H1 (cell line): Measurements from ENCODE around the gene LRPPRC. TPM values are rescaled to one million over a fixed set of nuclear protein-coding genes. Genes with fewer than 3 reads are reported as not detected.

Source experiments
- CHD1 ChIP-seq: IDR thresholded peaks from 2 replicates; pipeline ENCODE4 v1.6.1; 2012; ENCODE audit warnings: low read depth, low read length, improper control_type of control experiment
- CHD2 ChIP-seq: IDR thresholded peaks from 2 replicates; pipeline ENCODE4 v1.6.1; 2012; ENCODE audit warnings: low read length, improper control_type of control experiment
- EGR1 ChIP-seq: IDR thresholded peaks from 2 replicates; pipeline ENCODE4 v1.6.1; 2011; ENCODE audit warnings: low read depth, low read length, borderline replicate concordance
- HDAC2 ChIP-seq, 2 experiments: fragments of 300-600 bp in 1 of 2; sonication (generic) in 1 of 2; IDR thresholded peaks; 2 replicates each; pipeline ENCODE4 v1.6.1; 2011 to 2012; ENCODE audit warnings: low read depth in 2 of 2, low read length in 2 of 2, mild to moderate bottlenecking in 2 of 2, moderate library complexity in 2 of 2, borderline replicate concordance in 1 of 2, inconsistent platforms in 1 of 2
- HDAC6 ChIP-seq: IDR thresholded peaks from one replicate; pipeline ENCODE4 v1.7.1; 2012; ENCODE audit warnings: low read depth, mild to moderate bottlenecking, inconsistent platforms, low read length, moderate library complexity
- POLR2A ChIP-seq, 2 experiments: IDR thresholded peaks; 1 replicate in 1 of 2; 2 replicates in 1 of 2; pipeline ENCODE4 v1.6.1; 2011; ENCODE audit warnings: low read depth in 2 of 2, low read length in 2 of 2, mild to moderate bottlenecking in 2 of 2; ENCODE audit errors: control extremely low read depth in 1 of 2
- POLR2AphosphoS5 ChIP-seq: IDR thresholded peaks from 2 replicates; pipeline ENCODE4 v1.6.1; 2011; ENCODE audit warnings: low read depth, low read length
- TCF12 ChIP-seq: IDR thresholded peaks from 2 replicates; pipeline ENCODE4 v1.6.1; 2011; ENCODE audit warnings: low read depth, mild to moderate bottlenecking, low read length
- polyA plus RNA-seq, 7 experiments: library from polyadenylated mRNA; depleted of rRNA in 3 of 7; stranded (reverse) in 5 of 7; unstranded in 2 of 7; fragments of >200 nt in 5 of 7; fragments of 200-250 nt in 2 of 7; gene quantifications; 1 replicate in 5 of 7; 2 replicates in 1 of 7; 4 replicates in 1 of 7; pipeline versions ENCODE4 v1.2.1 to v1.2.3, GENCODE V29; 2011 to 2013; ENCODE audit warnings: missing spikeins in 2 of 7, mixed read lengths in 2 of 7
- total RNA-seq: library from RNA; stranded (reverse); fragmentation: NEBNext Ultra II Directional; extraction: Animal tissue kit (Norgen Biotek cat#: 25700); gene quantifications from 2 replicates; pipeline ENCODE4 v1.2.1, GENCODE V29; 2021
- TF ChIP-seq, protein P1 (sequence below): fragments of 300-600 bp; sonication (generic); IDR thresholded peaks from 2 replicates; pipeline ENCODE4 v1.7.1; 2012; ENCODE audit warnings: low read length, moderate library complexity, mild to moderate bottlenecking, inconsistent platforms; ENCODE audit not compliant: insufficient replicate concordance

Gene LRPPRC
- total and polyA plus RNA-seq, 2 of the 8 experiments (the other 6 are each of a cell fraction or from before 2014, with no cell fraction given), result 43.4 to 167 TPM

GRCh38 chr2:43977677-43978375, 18.0 kb downstream of the LRPPRC start (continued):
- TF ChIP-seq, protein P1, sequence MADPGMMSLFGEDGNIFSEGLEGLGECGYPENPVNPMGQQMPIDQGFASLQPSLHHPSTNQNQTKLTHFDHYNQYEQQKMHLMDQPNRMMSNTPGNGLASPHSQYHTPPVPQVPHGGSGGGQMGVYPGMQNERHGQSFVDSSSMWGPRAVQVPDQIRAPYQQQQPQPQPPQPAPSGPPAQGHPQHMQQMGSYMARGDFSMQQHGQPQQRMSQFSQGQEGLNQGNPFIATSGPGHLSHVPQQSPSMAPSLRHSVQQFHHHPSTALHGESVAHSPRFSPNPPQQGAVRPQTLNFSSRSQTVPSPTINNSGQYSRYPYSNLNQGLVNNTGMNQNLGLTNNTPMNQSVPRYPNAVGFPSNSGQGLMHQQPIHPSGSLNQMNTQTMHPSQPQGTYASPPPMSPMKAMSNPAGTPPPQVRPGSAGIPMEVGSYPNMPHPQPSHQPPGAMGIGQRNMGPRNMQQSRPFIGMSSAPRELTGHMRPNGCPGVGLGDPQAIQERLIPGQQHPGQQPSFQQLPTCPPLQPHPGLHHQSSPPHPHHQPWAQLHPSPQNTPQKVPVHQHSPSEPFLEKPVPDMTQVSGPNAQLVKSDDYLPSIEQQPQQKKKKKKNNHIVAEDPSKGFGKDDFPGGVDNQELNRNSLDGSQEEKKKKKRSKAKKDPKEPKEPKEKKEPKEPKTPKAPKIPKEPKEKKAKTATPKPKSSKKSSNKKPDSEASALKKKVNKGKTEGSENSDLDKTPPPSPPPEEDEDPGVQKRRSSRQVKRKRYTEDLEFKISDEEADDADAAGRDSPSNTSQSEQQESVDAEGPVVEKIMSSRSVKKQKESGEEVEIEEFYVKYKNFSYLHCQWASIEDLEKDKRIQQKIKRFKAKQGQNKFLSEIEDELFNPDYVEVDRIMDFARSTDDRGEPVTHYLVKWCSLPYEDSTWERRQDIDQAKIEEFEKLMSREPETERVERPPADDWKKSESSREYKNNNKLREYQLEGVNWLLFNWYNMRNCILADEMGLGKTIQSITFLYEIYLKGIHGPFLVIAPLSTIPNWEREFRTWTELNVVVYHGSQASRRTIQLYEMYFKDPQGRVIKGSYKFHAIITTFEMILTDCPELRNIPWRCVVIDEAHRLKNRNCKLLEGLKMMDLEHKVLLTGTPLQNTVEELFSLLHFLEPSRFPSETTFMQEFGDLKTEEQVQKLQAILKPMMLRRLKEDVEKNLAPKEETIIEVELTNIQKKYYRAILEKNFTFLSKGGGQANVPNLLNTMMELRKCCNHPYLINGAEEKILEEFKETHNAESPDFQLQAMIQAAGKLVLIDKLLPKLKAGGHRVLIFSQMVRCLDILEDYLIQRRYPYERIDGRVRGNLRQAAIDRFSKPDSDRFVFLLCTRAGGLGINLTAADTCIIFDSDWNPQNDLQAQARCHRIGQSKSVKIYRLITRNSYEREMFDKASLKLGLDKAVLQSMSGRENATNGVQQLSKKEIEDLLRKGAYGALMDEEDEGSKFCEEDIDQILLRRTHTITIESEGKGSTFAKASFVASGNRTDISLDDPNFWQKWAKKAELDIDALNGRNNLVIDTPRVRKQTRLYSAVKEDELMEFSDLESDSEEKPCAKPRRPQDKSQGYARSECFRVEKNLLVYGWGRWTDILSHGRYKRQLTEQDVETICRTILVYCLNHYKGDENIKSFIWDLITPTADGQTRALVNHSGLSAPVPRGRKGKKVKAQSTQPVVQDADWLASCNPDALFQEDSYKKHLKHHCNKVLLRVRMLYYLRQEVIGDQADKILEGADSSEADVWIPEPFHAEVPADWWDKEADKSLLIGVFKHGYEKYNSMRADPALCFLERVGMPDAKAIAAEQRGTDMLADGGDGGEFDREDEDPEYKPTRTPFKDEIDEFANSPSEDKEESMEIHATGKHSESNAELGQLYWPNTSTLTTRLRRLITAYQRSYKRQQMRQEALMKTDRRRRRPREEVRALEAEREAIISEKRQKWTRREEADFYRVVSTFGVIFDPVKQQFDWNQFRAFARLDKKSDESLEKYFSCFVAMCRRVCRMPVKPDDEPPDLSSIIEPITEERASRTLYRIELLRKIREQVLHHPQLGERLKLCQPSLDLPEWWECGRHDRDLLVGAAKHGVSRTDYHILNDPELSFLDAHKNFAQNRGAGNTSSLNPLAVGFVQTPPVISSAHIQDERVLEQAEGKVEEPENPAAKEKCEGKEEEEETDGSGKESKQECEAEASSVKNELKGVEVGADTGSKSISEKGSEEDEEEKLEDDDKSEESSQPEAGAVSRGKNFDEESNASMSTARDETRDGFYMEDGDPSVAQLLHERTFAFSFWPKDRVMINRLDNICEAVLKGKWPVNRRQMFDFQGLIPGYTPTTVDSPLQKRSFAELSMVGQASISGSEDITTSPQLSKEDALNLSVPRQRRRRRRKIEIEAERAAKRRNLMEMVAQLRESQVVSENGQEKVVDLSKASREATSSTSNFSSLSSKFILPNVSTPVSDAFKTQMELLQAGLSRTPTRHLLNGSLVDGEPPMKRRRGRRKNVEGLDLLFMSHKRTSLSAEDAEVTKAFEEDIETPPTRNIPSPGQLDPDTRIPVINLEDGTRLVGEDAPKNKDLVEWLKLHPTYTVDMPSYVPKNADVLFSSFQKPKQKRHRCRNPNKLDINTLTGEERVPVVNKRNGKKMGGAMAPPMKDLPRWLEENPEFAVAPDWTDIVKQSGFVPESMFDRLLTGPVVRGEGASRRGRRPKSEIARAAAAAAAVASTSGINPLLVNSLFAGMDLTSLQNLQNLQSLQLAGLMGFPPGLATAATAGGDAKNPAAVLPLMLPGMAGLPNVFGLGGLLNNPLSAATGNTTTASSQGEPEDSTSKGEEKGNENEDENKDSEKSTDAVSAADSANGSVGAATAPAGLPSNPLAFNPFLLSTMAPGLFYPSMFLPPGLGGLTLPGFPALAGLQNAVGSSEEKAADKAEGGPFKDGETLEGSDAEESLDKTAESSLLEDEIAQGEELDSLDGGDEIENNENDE, result no peak
- TF ChIP-seq EGR1 (no peak), CHD1 (no peak), CHD2 (no peak), HDAC6 (no peak), HDAC2 (IDR thresholded peaks at IDR 0.05; ENCODE audit: borderline replicate concordance in 1 of 2, low read depth in 2 of 2, low read length in 2 of 2) (no peak), POLR2A (IDR thresholded peaks at IDR 0.05; ENCODE audit: control extremely low read depth in 1 of 2, low read depth in 2 of 2, low read length in 2 of 2) (no peak), POLR2AphosphoS5 (no peak), TCF12 (no peak)
